ENCODE data around the gene GSTM5. TPM values are rescaled to one million over a fixed set of nuclear protein-coding genes. Genes with fewer than 3 reads are reported as not detected.

GSTM5 gene
- total RNA-seq, 1 experiment from 2014 or later: not detected

DNA sequence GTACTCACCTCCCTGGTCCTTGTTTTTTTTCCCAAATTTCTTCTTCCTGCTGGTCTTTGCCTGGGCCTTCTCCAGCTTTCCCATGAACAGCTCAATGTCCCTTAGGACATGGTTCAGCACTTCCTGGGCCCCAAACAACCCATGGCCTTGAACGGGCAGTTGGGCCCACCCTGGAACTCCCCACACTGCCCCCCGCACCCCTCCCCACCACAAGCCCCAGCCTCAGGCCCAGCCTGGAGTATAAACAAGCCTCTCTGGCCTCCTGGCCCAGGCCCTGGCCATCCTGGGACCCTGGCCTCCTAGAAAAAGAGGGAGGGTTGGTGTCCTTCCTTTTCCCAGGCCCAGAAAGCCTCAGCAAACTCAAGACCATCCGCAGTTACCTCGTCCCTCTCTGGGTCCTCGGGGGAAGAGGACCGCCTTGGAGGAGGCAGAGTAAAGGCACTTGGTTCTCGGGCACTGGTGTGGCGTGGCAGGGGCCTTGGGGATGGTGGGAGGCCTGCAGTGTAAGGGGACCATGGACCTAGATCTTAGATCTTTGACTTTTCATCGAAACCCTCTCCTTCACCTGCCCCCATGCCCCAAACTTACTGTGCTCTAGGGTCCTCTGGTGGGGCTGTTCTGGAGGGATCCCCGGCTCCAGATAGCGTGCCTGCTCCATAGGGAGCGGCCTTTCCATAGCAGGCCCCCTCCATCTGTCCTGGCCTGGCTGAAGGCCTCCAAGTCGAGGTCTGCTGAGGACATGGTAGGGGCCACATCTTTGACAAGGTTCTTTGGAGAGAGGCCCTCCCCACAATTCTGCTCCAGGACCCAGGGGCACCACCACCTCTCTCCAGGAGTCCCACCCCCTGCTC lies 46.1 kb downstream of the GSTM5 start:
- no peak overlapping the region for H2AFZ ChIP-seq (ENCODE audit: low read length)
- ChIA-PET CTCF (no interaction called here), POLR2A (ENCODE audit: unreplicated experiment) (no interaction called here)
- H3K27me3 ChIP-seq (ENCODE audit: low read length): no peaks in the 10 kb centered on the region
- H3K79me2 ChIP-seq (ENCODE audit: low read length): no peaks in the 10 kb centered on the region
- H3K4me1 ChIP-seq (ENCODE audit: insufficient read depth, low read length): peaks cover 7% of the 10 kb centered on the region
- no peaks in the 10 kb centered on the region for H3K9me2 ChIP-seq (replicated peaks; ENCODE audit: low read length)
- no peak overlapping the region for H3K9ac ChIP-seq (ENCODE audit: low read length)
- no peaks in the 10 kb centered on the region for H3F3A ChIP-seq (ENCODE audit: low read length, unreplicated experiment)
- H4K20me1 ChIP-seq (ENCODE audit: low read length): no peaks in the 10 kb centered on the region
- BruUV-seq (replicated peaks): no TSS peak
- no peak overlapping the region for H3K27ac ChIP-seq (ENCODE audit: low read length)
- DNase-seq (no peak), ATAC-seq (no peak)
- no peak overlapping the region for H3K4me3 ChIP-seq (ENCODE audit: low read length)
- no peaks in the 10 kb centered on the region for H3K36me3 ChIP-seq (ENCODE audit: low read depth, low read length)
- no peaks in the 10 kb centered on the region for H3K9me3 ChIP-seq (ENCODE audit: low read length)
- intact Hi-C loops (cut with micrococcal nuclease): no loop called here
- H3K4me2 ChIP-seq (ENCODE audit: low read length): no peak overlapping the region
- TF ChIP-seq CTCF (conservative IDR thresholded peaks at IDR 0.05; ENCODE audit: low read depth, low read length): no peak
- no peak for TF ChIP-seq EZH2phosphoT487 (IDR thresholded peaks at IDR 0.05; ENCODE audit: borderline replicate concordance, low read length)
- TF ChIP-seq EZH2 (IDR thresholded peaks at IDR 0.05; ENCODE audit: low read length, unreplicated experiment): no peak

DNA sequence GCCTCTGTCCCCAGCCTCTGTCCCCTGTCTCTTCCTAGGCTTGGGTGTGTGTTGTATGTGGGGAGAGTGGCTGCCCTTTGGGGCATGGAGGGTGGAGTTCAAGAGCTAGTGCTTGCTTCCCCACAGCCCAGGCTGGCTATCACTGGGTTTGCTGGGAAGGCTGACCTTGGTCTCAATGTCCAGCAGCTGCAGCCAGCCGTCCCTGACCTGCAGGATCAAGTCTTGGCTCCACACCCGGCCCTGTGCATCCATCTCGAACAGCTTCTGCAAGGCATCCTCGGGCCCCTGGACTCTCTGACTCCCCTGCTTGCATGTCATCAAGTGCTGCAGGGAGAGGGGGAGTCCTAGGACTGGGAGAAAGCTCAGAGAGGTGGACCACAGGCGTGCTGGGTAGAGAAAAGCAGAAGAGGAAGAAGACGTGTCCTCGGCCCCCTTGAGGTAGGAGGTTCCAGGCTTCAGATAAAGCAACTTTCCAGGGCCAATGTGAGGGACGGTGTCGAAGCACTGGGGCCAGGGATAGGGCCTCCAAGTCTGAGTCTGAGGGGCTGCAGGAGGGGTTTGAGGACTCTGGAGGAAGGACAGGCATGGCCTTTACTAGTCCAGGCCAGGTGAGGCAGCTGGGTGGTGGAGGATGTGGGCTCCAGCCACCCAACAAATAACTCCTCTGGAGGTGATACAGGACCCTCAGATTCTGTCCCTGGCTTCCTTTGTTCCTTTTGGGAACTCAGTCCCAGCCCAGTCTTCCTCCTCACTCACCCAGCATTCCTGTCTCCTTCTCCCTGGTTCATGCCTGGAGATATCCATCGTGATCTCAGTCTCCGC lies 47.7 kb downstream of the GSTM5 start:
- Histone ChIP-seq H3K79me2 (ENCODE audit: low read length) (no peaks in the 10 kb centered on the region), H3F3A (ENCODE audit: low read length, unreplicated experiment) (no peaks in the 10 kb centered on the region), H4K20me1 (ENCODE audit: low read length) (no peaks in the 10 kb centered on the region), H3K27ac (ENCODE audit: low read length) (no peak overlapping the region), H3K36me3 (ENCODE audit: low read depth, low read length) (no peaks in the 10 kb centered on the region), H3K4me3 (ENCODE audit: low read length) (no peak overlapping the region), H2AFZ (ENCODE audit: low read length) (no peak overlapping the region), H3K9ac (ENCODE audit: low read length) (no peak overlapping the region), H3K27me3 (ENCODE audit: low read length) (no peaks in the 10 kb centered on the region), H3K4me2 (ENCODE audit: low read length) (no peak overlapping the region), H3K9me2 (replicated peaks; ENCODE audit: low read length) (no peaks in the 10 kb centered on the region), H3K4me1 (ENCODE audit: insufficient read depth, low read length) (peaks cover 10% of the 10 kb centered on the region), H3K9me3 (ENCODE audit: low read length) (no peaks in the 10 kb centered on the region)
- POLR2A ChIA-PET (ENCODE audit: unreplicated experiment): no interaction called here
- TF ChIP-seq CTCF (conservative IDR thresholded peaks at IDR 0.05; ENCODE audit: low read depth, low read length): no peak
- TF ChIP-seq EZH2 (IDR thresholded peaks at IDR 0.05; ENCODE audit: low read length, unreplicated experiment): no peak
- no peak for TF ChIP-seq EZH2phosphoT487 (IDR thresholded peaks at IDR 0.05; ENCODE audit: borderline replicate concordance, low read length)
- intact Hi-C loops (cut with micrococcal nuclease): no loop called here
- DNase-seq (no peak), ATAC-seq (no peak)
- CTCF ChIA-PET: no interaction called here
- BruUV-seq (replicated peaks): no TSS peak
